Omental fat pad (tissue), 4 donors: ENCODE data around the gene TNS1. TPM values are rescaled to one million over a fixed set of nuclear protein-coding genes. Genes with fewer than 3 reads are reported as not detected.
A peak's percentile ranks its signal among the peaks of the same experiment; 100 is the strongest.

Experiments
- ATAC-seq: fragments of 150-250 bp; one replicate; pipeline ENCODE4 v1.9.1; 2016; ENCODE audit warnings: mild to moderate bottlenecking, moderate library complexity; ENCODE audit not compliant: low FRiP score
- DNase-seq: peaks from one replicate; pipeline ENCODE4 v3.0.0-alpha.2; 2019; ENCODE audit warnings: low spot score
- CTCF ChIP-seq, 3 donors: fragments of 450-650 bp; IDR thresholded peaks; one replicate each; pipeline ENCODE4 v1.5.1; 2016 to 2017; ENCODE audit warnings: antibody characterized with exemption in 3 of 3, mild to moderate bottlenecking in 3 of 3, moderate library complexity in 2 of 3
- total RNA-seq, 4 donors: library from RNA; depleted of rRNA; stranded (reverse); fragments of >200 nt; gene quantifications; one replicate each; pipeline ENCODE4 v1.1.0, GENCODE V29; 2016

Gene TNS1
- total RNA-seq, 4 donors from 2014 or later, result 135 to 453 (median 361) TPM

DNA sequence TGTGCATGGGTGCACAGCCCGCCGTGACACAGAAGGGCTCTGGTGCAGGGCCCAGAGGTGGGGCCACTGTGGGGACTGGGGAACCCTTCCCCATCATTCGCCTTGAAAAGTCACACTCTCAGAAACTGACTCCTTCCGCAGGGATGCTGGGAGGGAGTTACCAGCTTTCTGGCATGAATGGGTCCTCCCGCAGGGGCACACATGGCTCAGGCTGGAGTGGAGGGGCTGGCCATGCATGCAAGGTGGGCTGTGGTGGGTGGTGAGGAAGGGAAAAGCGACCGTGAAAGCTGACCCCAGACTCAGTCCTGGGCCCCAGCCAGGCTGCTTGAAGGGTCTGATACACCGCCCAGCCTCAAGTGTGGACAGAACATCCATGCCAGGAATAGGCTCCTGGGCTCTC lies 201.1 kb downstream of the TNS1 start:
- TF ChIP-seq CTCF (IDR thresholded peaks at IDR 0.05), result no peak
- ATAC-seq, result no peak
- peak; percentile 14 for DNase-seq

GRCh38 chr2:217801115-217801531 lies 201.7 kb downstream of the TNS1 start:
- TF ChIP-seq CTCF (IDR thresholded peaks at IDR 0.05), result no peak
- DNase-seq (peak; percentile 14), ATAC-seq (no peak)

GRCh38 chr2:217800433-217801114 lies 202.2 kb downstream of the TNS1 start:
- DNase-seq, result peak; percentile 16
- ATAC-seq, result no peak

DNA sequence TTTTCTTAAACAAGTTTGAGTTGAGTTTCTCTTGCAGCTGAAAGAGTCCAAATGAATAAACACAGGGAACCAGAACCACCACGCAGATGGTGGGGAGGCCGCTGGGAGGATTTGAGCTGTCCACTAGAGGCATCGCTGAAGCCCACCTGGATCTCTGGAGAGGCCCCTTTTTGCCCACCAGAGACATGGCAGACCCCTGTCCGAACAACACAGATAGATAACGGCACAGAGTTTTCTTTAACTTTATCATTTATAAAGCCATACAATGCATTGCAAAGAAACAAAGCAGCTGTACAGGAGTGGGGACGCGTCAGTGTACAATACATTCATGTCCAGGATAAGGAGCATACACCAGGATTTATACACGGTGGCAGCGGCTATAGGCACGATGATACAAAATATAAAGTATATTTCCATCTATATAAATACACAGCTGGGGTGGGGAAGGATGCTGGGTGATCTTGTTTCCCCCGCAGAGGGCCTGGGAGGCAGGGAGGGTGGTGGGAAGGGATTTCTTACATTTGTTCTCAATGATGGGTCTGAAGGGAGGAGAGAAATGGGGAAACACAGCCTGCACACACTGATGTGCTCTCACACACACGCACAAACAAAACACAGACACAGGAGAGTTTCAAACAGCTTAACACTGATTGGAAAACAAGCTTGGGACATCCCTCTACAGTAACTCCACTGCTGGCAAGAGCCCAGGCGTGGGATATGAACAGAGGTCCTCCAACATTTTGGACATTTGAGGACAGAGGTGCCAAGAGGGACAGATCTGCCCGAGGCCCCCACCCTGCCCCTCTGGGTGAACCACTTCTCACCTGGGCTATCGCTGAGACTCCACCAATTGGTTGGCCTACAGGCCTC lies 203.0 kb downstream of the TNS1 start:
- no peak for ATAC-seq
- no peak for TF ChIP-seq CTCF (IDR thresholded peaks at IDR 0.05)
- peak; percentile 16 for DNase-seq

More at GRCh38 chr2:217800433-217801114, 202.2 kb downstream of the TNS1 start:
- TF ChIP-seq CTCF (IDR thresholded peaks at IDR 0.05), result no peak

DNA sequence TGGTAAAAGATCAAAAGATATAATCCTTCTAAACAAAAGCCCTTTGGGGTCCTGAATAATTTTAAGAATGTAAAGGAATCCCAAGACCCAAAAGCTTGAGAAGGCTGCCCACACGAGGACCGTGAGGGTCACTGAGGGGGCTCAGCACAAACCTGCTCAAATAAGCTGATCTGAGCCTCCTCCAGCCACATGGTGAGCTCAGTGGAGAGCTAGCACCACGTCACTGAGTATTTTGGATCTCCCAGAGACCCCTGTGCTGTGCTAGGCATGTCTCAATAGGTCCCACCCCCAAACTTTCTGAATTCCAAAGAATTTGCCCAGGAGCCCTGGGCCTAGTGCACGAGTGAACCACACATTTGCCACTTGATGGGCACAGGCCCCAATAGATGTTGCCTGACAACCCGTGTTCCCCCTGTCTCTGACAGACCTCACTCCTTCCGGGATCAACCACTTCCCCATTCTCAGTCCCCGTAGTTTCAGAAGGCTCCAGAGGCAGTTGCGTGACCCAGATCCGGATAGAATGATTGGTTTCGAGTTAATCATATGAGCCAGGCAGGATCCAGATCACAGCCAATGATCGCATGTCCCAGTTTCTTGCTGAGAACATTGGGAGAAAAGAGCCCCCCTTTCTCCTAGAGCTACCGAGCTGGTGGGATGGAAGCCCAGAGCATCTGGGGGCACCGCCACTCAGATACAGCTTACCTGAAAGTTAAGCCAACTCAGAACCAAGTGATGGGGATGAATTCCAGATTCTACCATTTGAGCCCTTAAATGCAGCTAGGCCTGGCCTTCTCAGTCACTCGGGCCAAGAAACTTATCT lies 203.8 kb downstream of the TNS1 start:
- peak; percentile 15 for DNase-seq

More for the DNA sequence above, 203.8 kb downstream of the TNS1 start:
- peak; percentile 33 for ATAC-seq
- TF ChIP-seq CTCF (IDR thresholded peaks at IDR 0.05), result no peak
